ENCODE data around the gene TNS4. TPM values are rescaled to one million over a fixed set of nuclear protein-coding genes. Genes with fewer than 3 reads are reported as not detected.

TNS4 gene
- total RNA-seq, 1 donor from 2014 or later = not detected

GRCh38 chr17:40518401-40519088 is 17.1 kb upstream of the TNS4 start:
- peaks cover 31% of the 10 kb centered on the region for H3K27me3 Mint-ChIP-seq
- TF ChIP-seq CTCF (IDR thresholded peaks at IDR 0.05; ENCODE audit: unreplicated experiment) = no peak
- H3K9me3 Mint-ChIP-seq (ENCODE audit: low read depth) = no peaks in the 10 kb centered on the region
- H3K27ac Mint-ChIP-seq = no peak overlapping the region
- no peaks in the 10 kb centered on the region for H3K36me3 Mint-ChIP-seq (ENCODE audit: insufficient read depth)
- H3K4me3 Mint-ChIP-seq (ENCODE audit: low read depth) = no peak overlapping the region
- no peak for DNase-seq (ENCODE audit: low spot score, unreplicated experiment)
- no peaks in the 10 kb centered on the region for H3K4me1 Mint-ChIP-seq (ENCODE audit: low read depth)

DNA sequence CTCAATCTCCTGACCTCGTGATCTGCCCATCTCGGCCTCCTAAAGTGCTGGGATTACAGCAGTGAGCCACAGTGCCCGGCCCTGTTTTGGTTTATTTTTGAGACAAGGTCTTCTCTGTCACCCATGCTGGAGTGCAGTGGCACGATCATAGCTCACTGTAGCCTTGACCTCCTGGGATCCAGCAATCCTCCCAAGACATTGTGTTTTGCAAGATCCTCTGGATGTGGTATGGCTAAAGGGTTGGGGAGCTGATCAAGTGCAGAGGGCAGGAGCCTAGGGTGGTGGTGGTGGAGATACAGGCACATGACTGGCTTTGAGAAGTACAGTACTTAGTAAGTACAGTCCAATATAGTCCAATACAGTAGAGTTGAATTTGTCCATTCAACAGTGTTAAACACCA is 16.6 kb upstream of the TNS4 start:
- no peak for TF ChIP-seq CTCF (IDR thresholded peaks at IDR 0.05; ENCODE audit: unreplicated experiment)
- Mint-ChIP-seq H3K4me3 (ENCODE audit: low read depth) (no peak overlapping the region), H3K9me3 (ENCODE audit: low read depth) (no peaks in the 10 kb centered on the region), H3K27me3 (peaks cover 28% of the 10 kb centered on the region), H3K36me3 (ENCODE audit: insufficient read depth) (no peaks in the 10 kb centered on the region), H3K27ac (no peak overlapping the region), H3K4me1 (ENCODE audit: low read depth) (no peaks in the 10 kb centered on the region)
- no peak for DNase-seq (ENCODE audit: low spot score, unreplicated experiment)

- H3K27ac Mint-ChIP-seq = no peak overlapping the region
- H3K36me3 Mint-ChIP-seq (ENCODE audit: insufficient read depth) = no peaks in the 10 kb centered on the region
- no peak for TF ChIP-seq CTCF (IDR thresholded peaks at IDR 0.05; ENCODE audit: unreplicated experiment)
- H3K9me3 Mint-ChIP-seq (ENCODE audit: low read depth) = no peaks in the 10 kb centered on the region
- H3K27me3 Mint-ChIP-seq = peaks cover 28% of the 10 kb centered on the region
- H3K4me1 Mint-ChIP-seq (ENCODE audit: low read depth) = no peaks in the 10 kb centered on the region
- no peak overlapping the region for H3K4me3 Mint-ChIP-seq (ENCODE audit: low read depth)
- DNase-seq (ENCODE audit: low spot score, unreplicated experiment) = no peak
These were observed 15.9 kb upstream of the TNS4 start for GRCh38 chr17:40517286-40517662.

DNA sequence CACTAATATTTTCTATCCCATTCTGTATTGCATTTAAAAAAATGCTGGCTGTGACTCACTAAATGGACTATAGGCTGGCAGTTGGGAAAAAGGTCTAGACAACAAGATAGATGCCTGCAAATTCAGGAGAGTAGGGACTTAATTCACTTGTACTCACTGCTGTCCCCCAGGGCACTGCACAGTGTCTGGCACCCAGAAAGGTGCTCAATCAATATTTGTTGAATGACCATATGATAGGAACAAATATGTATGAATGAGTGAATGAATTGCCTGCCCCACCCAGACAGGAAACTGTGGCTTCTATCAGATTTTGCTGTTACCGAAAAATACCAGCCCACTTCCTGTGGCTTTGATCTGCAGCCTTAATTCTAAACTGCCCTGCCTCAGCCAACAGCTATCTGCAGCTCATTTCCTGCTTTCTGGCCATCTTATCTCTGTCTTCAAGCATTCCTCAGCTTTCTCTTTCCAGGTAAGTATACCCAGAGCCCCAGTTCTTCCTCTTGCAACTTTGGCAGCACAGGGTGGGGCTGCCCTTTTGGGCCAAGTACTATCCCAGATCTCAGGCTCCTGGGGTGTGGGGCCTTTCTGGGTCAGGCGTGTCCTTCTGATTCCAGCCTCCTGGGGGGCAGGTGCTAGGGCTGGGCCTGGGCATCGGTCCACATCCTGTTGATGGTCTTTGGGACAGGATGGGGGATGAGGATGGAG is 15.3 kb upstream of the TNS4 start:
- H3K9me3 Mint-ChIP-seq (ENCODE audit: low read depth) = no peaks in the 10 kb centered on the region
- H3K4me3 Mint-ChIP-seq (ENCODE audit: low read depth) = no peak overlapping the region
- no peak overlapping the region for H3K27ac Mint-ChIP-seq
- peaks cover 23% of the 10 kb centered on the region for H3K27me3 Mint-ChIP-seq
- no peak for DNase-seq (ENCODE audit: low spot score, unreplicated experiment)
- H3K36me3 Mint-ChIP-seq (ENCODE audit: insufficient read depth) = no peaks in the 10 kb centered on the region
- no peaks in the 10 kb centered on the region for H3K4me1 Mint-ChIP-seq (ENCODE audit: low read depth)
- TF ChIP-seq CTCF (IDR thresholded peaks at IDR 0.05; ENCODE audit: unreplicated experiment) = no peak

DNA sequence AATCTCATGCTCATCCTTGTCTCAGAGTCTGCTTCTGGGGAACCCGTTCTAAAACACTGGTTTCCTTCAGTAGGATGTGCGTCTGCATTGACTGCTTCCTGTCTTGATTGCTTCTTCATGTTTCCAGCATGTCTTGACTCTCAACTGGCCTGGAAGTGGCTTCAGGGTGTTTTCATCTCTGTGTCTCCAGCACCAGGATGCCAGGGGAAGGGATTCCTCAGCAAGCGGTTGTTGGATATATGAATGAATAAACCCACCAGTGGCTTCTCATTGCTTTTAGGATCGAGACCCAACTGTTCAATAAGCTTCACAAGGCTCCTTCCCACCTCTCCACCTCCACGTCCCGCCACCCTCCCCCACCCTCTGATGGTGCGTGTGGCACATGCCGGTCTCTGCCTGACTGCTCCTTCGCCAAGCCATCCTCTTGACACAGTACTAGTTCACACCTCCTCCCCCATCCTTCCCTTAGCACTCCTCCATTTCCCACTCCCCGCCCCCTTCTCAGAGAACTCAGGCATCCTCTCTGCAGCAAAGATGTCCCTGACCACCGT is 14.1 kb upstream of the TNS4 start:
- Mint-ChIP-seq H3K27me3 (peaks cover 22% of the 10 kb centered on the region), H3K4me1 (ENCODE audit: low read depth) (no peaks in the 10 kb centered on the region), H3K27ac (no peak overlapping the region), H3K9me3 (ENCODE audit: low read depth) (no peaks in the 10 kb centered on the region), H3K4me3 (ENCODE audit: low read depth) (no peak overlapping the region), H3K36me3 (ENCODE audit: insufficient read depth) (no peaks in the 10 kb centered on the region)
- TF ChIP-seq CTCF (IDR thresholded peaks at IDR 0.05; ENCODE audit: unreplicated experiment) = no peak
- no peak for DNase-seq (ENCODE audit: low spot score, unreplicated experiment)

Data from progenitor cell of endocrine pancreas (in vitro differentiated cells).